HCT116 (cell line): ENCODE results near the gene SLC16A10. TPM values are rescaled to one million over a fixed set of nuclear protein-coding genes. Genes with fewer than 3 reads are reported as not detected.

Experiments used
- total RNA-seq: library from RNA; stranded (reverse); gene quantifications from one replicate; pipeline ENCODE4 v1.2.1, GENCODE V29; 2021; ENCODE audit not compliant: unreplicated experiment

SLC16A10 gene
- total RNA-seq, 1 experiment from 2014 or later: 8.3 TPM

Other genes starting within 250 kb of the SLC16A10 start
- gene AMD1, start 212.7 kb upstream of the SLC16A10 start, total RNA-seq: 71.4 TPM
- 32.0 TPM for gene GTF3C6, start 128.8 kb upstream of the SLC16A10 start, total RNA-seq
- gene RPF2, start 105.5 kb upstream of the SLC16A10 start, total RNA-seq: 55.9 TPM